HG02938 (cell line): ENCODE results near the gene BRD3.

Source experiments
- ATAC-seq: cut with Tn5 transposase; IDR thresholded peaks from one replicate; pipeline ENCODE4 v1.9.1; 2021; ENCODE audit warnings: mild to moderate bottlenecking, moderate library complexity; ENCODE audit not compliant: unreplicated experiment

Gene BRD3

DNA sequence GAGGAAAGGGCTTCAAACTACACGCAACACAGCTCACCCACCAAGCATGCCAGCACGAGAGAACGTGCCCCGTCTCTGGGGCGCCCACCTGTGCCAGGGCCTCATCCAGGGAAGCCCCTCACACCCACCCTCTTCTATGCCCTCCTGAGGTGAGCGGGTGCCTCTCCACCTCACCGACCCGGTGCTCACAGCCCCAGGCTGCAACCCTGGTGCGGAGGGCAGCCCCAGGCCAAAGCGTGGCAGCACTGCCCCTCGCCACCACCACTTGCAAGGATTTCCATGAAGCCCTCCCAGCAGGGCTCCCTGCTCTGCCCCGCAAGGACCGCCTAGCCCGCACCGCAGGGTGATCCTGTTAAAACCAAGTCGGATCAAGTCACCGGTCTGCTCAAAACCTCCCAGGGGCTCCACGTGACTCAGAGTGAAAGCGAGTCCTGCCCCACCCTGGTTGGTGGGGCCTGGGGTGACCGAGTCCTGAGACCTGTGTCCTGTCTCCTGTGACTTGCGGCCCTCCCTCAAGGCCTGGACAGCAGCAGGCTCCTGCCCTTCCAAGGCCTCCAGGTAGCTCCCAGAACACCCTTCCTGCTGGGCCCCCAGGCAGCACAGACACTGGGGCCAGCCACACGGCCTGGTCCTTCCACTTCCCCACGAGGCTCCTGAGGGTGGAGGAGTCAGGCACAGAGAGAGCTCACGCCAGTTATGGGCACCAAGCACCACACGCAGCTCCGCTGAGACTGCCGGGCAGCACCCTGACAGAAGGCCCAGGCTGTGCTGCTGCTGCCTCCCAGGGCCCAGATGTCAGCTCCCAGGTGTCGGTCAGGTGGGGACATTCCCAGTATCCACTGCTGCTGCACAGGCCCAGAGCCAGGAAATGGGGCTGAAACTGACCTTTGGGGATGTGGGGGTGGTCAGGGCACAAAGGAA, 12.7 kb downstream of the BRD3 start:
- ATAC-seq: no peak

DNA sequence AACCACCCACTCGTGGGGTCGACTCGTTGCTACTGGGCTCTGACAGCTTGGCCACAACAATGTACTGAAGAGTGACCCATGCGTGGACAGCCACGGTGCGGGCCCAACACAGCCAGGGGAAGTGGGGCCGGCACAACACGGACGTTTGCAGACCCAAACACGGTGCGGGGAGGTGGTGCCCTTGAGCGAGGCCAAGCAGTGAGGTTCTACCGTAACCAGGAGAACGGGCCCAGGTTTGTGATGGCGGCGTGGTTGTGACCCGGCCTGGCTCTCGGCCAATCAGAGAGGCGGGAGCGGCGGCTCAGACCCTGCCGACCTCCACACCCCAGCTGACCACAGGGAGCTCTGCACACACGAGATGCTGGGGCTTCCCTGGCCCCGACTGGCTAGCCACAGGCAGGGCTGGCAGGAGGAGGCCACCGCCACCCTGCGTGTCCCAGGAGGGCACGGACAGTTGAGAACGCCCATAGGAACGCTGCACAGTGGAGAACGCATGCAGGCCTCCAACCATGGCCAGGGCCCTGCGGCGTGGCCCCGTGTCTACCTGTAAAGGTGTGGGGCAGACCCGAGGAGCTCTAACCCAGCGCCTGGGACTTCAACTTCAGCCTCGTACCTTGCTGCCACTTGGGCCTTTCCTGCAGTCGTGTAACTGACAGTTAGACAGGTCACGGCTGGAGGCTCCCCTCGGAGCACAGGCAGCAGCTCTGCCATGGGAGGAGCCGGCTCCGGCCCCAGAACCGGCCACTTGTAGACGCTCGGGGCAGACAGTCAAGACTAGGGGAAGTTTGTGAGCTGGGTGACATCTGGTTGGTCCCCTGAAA, 13.7 kb downstream of the BRD3 start:
- ATAC-seq: no peak

DNA sequence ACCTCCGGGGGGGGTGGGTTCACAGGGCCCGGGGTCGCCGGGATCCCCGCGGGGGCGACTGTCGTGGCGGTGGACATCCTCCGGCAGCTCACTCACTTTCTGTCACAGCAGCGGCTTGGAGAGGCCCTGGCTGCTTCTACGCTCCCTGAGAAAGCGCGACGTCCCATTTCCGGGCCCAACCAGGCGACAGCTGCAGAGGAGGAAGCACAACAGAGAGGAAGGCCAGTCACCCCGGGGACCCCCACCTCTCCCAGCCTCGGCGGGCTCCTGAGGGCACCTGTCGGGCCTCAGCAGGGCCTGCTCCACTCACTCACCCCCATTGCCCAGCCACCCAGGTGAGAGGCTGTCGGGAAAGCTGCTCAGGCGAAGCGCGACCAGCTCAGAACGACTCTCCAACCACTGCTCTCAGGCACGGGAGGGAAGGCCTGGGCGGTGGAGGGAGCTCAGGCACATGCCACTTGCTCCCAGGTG, 14.4 kb downstream of the BRD3 start:
- ATAC-seq: no peak

DNA sequence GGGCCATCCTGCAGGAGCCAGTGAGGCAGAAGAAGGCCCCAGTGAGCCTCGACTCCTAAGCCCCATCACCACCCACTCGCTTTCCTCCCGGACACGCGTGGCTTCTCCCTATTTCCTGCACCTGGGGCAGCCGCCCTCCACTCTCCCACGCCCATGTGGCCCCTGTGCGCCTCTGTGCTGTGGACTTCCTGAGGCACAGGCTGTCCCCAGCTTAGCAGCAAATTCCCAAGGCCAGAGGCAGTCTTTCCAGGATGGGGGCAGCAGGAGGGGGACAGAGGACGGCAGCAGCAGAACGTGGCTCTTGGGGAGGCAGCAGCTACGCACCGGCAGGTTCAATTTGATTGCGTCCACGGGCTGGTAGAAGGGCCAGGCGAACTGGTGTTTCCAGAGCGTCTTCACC, 14.9 kb downstream of the BRD3 start:
- ATAC-seq: no peak

DNA sequence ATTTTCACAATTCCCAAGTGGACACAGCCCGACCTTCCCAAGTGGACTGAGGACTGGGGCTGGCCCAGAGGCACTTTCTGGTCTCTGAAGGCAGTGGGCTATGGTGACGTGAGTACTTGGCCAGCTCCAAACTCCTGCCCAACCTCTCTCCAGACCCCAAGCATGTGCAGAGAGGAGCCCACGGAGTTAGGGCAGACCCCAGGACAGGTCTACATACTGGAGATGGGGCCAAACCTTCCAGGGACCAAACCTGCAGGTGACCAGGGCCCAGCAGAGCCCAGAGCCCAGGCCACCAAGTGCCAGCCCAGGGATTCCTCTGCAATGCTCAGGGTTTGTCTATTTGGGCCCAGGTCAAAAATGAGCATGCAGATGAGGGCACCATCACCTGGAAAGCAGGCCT, 15.3 kb downstream of the BRD3 start:
- no peak for ATAC-seq

DNA sequence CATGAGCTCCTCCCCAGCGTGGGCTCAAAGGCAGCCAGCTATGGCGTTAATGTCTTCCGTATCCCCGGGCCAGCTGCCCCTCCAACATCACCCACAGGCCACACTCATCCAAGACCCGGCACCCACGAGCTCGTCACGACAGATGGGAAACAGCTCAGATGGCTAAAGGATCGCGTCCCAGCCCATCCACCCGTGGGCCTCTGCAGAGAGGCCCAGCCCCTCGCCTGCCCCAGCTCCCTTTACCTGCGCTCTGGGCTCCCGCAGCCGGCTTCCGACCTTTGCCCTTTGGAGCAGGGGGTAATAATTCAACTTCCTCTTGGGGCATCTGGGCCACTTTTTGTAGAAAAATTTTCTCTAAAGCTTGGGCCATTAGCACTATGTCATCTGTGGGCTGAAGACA, 16.5 kb downstream of the BRD3 start:
- no peak for ATAC-seq

DNA sequence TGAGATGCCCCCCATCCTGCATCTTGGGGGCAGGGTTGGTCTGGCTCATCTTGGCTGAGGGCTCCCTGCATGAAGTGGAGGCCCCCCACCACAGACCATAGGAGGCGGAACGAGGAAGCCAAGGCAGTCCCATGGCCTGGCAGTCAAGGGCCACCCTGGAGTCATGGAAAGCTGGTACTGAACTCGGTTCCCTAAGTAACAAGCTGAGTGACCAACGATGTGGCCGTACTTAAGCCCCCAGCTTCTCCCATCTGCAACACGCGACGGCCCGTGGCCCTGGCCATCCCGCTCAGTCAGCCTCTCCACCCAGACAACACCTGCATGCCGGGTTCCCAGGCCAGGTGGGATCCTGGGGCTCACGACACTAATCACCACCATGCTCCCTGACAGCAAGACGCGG, 17.1 kb downstream of the BRD3 start:
- ATAC-seq: no peak

DNA sequence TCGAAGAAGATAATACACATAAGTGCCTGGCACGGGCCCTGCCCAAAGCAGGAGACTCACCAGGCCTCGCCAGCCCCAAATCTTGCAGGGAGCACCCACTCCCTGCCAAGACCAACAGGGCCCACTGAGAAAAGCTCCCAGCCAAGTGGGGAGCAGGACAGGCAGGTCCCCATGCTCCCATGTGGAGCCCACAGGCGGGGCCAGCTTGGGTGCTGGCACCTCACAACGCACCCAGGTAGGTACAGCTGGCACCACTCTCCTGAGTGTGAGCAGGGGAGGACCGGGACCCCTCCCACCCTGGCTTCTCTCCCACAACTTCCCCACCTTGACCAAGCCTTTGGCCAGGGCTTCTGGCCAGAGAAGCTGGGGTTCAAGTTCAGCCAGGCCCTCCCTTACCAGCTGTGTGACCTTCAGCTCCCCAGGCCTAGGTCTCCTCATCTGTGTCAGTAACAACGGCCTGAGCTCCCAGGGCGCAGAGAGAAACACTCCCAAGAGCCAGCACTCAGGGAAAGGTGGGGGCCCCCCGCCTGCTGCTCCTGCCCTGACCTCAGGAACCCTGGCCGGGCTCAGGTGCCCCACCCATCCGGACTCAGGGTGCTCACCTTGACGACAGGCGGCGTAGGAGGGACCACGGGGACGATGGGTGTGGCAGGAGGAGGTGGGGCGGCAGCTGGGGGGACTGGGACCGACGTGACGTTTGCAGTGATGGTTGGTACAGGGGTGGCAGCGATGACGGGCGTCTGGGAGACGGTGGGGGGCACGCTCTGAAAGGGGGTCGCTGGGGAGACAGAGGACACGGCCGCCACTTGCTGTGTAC, 17.8 kb downstream of the BRD3 start:
- no peak for ATAC-seq

DNA sequence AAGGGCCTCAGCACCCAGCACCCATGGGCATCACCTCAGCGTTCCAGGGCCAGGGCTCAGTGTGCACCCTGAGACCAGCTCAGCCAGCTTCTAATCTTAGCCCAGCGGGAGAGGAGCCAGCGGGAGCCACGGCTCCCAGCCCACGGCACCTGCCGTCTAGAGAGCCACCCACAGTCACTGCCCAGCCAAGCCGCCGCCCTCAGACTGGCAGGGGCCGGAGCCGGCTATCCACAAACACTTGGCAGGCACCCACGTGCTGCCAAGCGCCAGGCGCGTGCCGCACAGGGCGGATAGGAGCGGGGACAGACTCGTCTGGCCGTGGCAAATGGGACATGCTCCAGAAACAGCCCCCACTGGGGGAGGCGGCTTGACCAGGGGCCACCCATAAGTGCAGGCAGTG, 18.6 kb downstream of the BRD3 start:
- no peak for ATAC-seq

DNA sequence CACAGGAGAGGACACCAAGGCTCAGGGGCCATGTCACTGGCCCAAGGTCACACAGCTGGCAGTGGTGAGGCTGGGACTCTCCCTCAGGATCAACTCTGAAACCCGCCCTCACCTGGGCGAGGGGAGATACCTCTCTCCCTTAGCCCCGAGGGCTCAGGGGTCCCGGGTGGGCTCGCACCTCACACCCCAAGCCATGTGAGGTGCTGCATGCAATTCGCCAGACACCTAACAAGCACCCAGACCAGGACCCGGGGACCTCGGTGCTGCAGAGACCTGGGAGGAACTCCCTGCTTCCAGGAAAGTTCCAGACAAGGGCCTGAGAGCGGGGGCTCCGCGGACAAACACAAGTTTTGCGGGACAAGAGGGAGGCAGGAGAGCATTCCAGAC, 19.3 kb downstream of the BRD3 start:
- no peak for ATAC-seq

DNA sequence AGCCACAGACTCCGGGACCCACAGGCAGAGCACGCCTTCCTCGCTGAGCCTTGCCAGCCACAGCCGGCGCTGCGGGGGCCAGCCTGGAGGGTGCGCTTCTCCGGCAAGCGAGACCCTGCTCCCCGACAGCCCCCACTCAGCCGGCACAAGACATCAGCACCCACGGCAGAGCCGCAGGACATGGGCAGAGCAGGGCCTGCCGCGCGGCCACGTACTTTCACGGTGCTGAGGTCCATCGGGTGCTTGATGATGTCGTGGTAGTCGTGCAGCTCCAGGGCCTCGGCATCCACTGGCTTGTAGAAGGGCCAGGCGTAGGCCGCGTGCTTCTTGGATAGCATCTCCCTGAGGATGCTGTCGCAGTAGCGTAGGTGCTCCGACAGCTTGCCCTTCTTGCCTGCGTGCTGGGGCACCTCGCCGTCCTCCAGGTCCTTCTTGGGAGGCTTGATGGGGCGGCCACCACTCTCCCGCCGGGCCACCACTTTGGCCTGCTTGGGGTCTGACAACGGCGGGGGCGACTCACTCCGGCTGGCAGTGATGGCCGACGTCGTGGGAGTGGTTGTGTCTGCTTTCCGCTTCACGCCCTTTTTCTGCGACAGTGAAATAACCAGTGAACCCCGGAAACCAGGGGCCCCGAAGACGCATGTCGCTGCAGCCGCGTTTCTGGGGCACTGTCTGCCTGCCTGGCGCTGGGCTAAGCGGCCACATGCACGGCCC, 19.8 kb downstream of the BRD3 start:
- no peak for ATAC-seq

DNA sequence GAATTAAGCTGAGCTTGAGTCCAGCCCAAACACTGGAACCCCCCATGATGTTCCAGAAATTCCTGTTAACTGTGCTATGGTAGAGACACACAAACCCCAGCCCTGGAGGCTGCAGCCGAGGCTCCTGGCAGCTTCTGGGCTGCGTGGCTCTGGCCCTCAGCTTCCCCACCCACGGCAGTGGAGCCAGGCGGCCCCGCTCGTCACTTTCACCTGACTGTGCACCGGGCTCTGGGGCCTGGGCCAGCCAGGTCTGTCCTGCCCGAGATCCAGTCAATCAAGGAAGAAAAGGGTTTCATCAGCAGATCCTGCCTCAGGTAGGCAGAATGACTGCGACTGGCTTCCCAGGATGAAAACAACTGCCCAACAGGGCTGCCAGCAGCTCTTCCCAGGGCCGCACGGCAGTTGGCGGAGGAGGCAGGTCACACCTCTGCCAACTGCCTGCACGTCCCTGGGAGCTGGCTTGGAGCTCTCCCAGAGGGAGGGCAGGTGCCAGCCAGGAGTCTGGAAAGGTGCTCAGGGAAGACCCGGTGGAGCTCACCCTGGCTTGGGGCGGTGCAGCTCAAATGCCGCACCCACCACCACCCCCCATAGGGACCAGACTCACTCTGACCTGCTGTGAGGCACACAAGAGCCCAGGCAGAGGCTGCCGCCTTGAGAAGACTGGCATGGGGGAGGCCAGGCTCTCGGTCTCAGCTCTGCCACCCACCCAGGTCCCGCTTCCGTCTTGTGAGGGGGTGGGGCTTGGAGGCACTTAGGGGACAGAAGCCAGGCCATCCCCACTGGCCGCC, 20.7 kb downstream of the BRD3 start:
- ATAC-seq: no peak

DNA sequence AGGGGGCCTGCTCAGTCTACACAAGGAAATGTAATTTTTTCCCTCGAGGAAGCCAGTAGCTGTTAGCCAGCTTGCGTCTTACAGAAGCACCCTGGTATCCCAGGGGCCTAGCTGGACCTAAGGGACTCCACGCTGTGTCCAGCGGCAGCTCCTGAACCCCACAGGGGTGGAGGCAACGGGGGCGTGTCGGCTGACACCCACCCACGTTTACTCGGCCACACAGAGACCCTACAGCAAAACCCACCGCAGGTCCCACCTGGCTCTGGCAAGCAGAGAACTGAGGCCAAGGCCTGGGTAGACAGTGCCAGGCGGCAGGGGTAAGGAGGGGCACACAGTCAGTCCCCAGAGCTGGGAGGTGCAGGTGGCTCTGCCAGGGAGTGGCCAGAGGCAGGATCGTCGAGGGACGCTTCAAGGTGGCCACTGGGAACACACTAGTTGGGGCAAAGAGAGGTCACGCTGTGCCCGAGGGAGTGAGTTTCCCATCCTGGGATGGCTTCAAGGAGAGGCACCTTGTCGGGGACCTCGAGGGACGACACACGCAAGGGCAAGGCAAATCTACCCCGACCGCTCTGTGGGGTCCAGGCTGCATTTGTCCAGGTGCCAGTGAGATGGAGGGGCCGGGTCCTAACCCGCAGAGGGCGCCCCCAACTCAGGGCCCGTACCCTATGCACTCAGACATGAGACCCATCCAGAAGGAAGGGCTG, 21.8 kb downstream of the BRD3 start:
- no peak for ATAC-seq

DNA sequence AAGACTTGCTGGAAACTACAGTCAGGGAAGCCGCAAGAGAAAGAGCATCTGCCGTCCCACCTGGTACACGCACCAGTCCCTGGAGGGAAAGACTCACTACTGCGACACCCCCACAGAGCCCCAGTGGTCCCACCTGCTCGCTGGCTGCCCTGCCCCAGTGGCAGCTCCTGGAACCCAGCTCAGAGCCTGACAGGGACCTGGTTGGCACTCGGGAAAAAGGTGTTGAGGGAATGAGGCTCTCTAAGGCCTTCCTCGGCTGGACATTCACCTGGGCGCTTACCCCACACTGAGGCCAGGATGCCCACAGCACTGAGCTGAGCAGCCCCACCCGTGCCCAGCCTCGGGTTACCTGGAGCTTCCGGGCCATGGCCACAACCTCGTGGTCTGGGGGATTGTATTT, 22.9 kb downstream of the BRD3 start:
- ATAC-seq: no peak

DNA sequence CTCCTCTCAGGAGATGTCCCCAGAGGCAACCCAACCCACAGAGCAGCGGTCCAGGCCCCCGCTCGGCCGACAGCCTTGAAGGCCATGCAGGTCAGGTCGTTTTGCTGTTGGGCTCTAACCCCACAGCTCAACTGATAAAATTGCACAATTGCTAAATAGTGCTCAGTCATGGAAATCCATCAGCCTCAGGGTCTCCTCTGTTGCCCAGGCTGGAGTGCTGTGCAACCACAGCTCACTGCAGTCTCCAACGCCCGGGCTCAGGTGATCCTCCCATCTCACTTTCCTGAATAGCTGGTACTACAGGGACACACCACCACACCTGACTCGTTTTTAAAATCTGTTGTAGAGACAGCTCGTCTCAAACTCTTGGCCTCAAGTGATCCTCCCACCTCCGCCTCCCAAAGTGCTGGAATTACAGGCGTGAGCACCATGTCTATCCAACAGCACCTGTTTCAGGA, 24.3 kb downstream of the BRD3 start:
- no peak for ATAC-seq

DNA sequence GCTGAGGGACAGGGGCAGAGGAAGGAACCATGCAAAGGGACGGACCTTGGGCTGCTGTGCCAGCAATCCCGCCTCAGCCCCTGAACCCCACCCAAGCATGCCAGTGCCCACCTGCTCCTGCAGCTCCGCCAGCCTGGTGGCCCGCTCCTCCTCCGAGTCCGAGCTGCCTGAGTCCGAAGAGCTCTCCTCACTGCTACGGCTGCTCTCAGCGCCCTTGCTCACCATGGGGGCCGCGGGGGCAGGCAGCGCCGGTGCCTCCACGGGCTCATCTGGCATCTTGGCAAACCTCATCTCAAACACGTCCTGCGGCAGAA, 26.2 kb downstream of the BRD3 start:
- ATAC-seq: no peak

DNA sequence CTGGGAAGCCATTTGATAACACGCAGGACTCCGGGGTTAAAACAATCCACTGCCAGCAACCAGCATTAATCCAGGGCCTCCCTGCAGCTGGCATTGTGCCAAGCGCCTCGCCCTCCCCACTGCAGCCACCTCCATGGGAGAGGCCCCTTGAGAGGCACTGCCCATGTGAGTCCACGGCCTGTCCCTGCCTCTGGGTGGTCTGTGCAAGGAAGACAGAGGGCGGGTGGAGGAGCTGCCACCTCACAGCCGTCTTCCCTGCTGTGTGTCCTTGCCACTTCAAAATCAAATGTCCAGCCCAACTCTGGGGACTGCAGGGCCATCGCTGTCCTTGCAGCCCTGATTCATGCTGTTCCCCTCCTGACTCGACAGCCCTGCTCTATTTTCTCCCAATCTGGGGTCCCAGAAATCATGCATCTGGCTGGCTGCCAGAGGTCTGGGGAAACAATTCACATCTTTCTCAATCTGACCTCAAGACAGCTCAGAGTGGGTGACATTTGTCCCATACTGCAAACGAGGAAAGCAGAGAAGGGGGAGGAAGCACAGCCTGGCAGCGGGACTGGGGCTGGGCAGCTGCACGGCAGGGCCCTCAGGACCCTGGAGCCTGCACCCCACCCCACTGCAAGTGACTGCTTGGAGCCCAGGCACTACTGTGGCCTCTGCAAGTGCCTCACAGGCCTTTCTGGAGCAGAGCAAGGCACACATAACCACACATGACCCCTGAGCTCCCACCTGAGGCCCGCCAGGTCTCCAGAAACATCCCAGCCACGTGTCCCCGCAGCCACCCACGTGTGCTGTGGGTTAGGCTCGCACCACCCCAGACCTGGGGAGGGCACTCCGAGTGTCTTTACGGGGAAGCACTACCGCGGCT, 26.8 kb downstream of the BRD3 start:
- no peak for ATAC-seq

DNA sequence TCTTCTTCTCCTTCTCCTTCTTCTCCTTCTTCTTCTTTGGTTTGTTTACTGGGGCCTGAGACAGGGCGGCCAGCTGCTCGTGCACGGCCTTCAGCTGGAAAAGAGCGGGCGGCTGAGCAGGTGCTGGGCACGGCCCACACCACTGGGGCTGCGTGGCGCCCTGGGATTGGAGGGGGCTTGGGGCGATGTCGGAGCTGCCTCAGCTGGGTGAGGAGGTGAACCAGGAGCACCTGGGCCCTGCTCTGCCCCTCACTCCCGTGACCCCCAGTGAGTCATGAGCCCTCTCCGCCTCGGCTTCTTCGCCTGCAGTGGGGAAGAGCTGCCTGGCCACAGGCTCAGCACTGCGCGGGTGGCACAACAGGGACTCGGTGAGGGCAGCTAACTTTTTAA, 27.7 kb downstream of the BRD3 start:
- no peak for ATAC-seq
